GM23248 (cell line): ENCODE data around the gene ZBTB43. TPM values are rescaled to one million over a fixed set of nuclear protein-coding genes. Genes with fewer than 3 reads are reported as not detected.

ENCODE experiments used
- DNase-seq: peaks from one replicate; pipeline ENCODE4 v3.0.0-alpha.2; 2015
- H2AFZ ChIP-seq: fragments of 200-600 bp; sonication (generic); 2 replicates; pipeline ENCODE4 v1.6.1; 2016; ENCODE audit warnings: antibody characterized with exemption
- H3F3A ChIP-seq: fragments of 200-600 bp; sonication (generic); 2 replicates; pipeline ENCODE4 v1.6.1; 2016; ENCODE audit warnings: mild to moderate bottlenecking, antibody characterized with exemption, mixed run types; ENCODE audit not compliant: insufficient read depth
- H3K27ac ChIP-seq: fragments of 200-600 bp; sonication (generic); 2 replicates; pipeline ENCODE4 v1.5.1; 2016; ENCODE audit warnings: mild to moderate bottlenecking
- H3K27me3 ChIP-seq: fragments of 200-600 bp; sonication (generic); replicated peaks from 2 replicates; pipeline ENCODE4 v1.6.1; 2016; ENCODE audit warnings: mild to moderate bottlenecking; ENCODE audit not compliant: insufficient read depth
- H3K36me3 ChIP-seq: fragments of 200-600 bp; sonication (generic); 2 replicates; pipeline ENCODE4 v1.6.1; 2016; ENCODE audit warnings: low read depth, mild to moderate bottlenecking
- H3K4me1 ChIP-seq: fragments of 200-600 bp; sonication (generic); 2 replicates; pipeline ENCODE4 v1.6.1; 2016; ENCODE audit warnings: mild to moderate bottlenecking; ENCODE audit not compliant: insufficient read depth
- H3K4me2 ChIP-seq: fragments of 200-600 bp; sonication (generic); one replicate; pipeline ENCODE4 v1.6.1; 2016; ENCODE audit warnings: mild to moderate bottlenecking; ENCODE audit not compliant: unreplicated experiment
- H3K4me3 ChIP-seq: fragments of 200-600 bp; sonication (generic); 2 replicates; pipeline ENCODE4 v1.5.1; 2016; ENCODE audit warnings: mild to moderate bottlenecking
- H3K79me2 ChIP-seq: fragments of 200-600 bp; sonication (generic); 2 replicates; pipeline ENCODE4 v1.6.1; 2016; ENCODE audit warnings: mild to moderate bottlenecking; ENCODE audit not compliant: insufficient read depth
- H3K9ac ChIP-seq: fragments of 200-600 bp; sonication (generic); 2 replicates; pipeline ENCODE4 v1.6.1; 2016; ENCODE audit warnings: mild to moderate bottlenecking
- H3K9me2 ChIP-seq: fragments of 200-600 bp; sonication (generic); 2 replicates; pipeline ENCODE4 v1.6.1; 2016; ENCODE audit warnings: mixed run types, mild to moderate bottlenecking, moderate library complexity; ENCODE audit not compliant: insufficient read depth
- H3K9me3 ChIP-seq: fragments of 200-600 bp; sonication (generic); one replicate; pipeline ENCODE4 v1.6.1; 2017; ENCODE audit warnings: low read depth
- H4K20me1 ChIP-seq: fragments of 200-600 bp; sonication (generic); 2 replicates; pipeline ENCODE4 v1.6.0; 2016; ENCODE audit not compliant: insufficient read depth
- EZH2 ChIP-seq: fragments of 200-600 bp; sonication (generic); IDR thresholded peaks from 2 replicates; pipeline ENCODE4 v1.6.1; 2018; ENCODE audit warnings: antibody characterized with exemption, mild to moderate bottlenecking; ENCODE audit not compliant: insufficient read depth, poor library complexity, severe bottlenecking
- EZH2phosphoT487 ChIP-seq: fragments of 200-600 bp; sonication (generic); IDR thresholded peaks from 2 replicates; pipeline ENCODE4 v1.6.1; 2018; ENCODE audit warnings: antibody characterized with exemption, moderate library complexity, mild to moderate bottlenecking, low read depth; ENCODE audit not compliant: insufficient read depth
- WGBS, 2 experiments: methylation state at CpG; one replicate each; pipeline ENCODE4 v1.1.6; 2015 to 2017; ENCODE audit warnings: low lambda C conversion rate in 2 of 2, low coverage in 1 of 2; ENCODE audit errors: missing lambda C conversion rate in 2 of 2; 5-methylcytosine and 5-hydroxymethylcytosine counted together
- in situ Hi-C: fragments of 300-500 bp; cut with MboI; formaldehyde crosslinking; loops from 2 replicates; pipeline ENCODE4 v1.15.0; 2020
- polyA plus RNA-seq: library from polyadenylated mRNA; unstranded; fragments of >200 nt; fragmentation: Nextera tagmentation; extraction: Ambion mirVana; gene quantifications from 2 replicates; pipeline ENCODE4 v1.2.1, GENCODE V29; 2016
- total RNA-seq: library from RNA; depleted of rRNA; stranded (reverse); fragments of >200 nt; shearing (Covaris generic); gene quantifications from 2 replicates; pipeline ENCODE4 v1.2.3, GENCODE V29; 2014

Gene ZBTB43
- total and polyA plus RNA-seq, 2 experiments from 2014 or later: 8.5 to 12.3 TPM

DNA sequence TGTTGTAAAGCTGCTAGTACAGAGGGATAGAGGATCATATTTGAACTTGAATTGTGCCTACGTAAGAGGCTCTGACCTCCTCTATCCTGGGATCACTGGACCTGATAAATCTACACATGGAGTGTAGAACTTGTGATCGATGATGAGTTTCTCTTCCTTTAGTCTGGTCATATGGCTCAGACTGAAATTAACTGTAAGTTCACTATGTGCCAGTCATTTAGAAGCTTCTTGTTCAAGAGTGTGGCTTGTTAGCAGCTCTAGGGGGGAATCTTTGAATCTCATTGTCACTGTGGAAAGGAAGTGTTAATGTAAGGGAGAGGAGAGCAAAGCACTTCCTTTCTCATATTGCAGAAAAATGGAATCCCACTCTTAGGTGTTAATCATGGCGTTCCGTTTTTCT, 67.7 kb downstream of the ZBTB43 start:
- Histone ChIP-seq H3K27ac (no peak overlapping the region), H3K9ac (no peak overlapping the region), H3K4me2 (no peak overlapping the region), H3K9me2 (no peaks in the 10 kb centered on the region), H3K36me3 (no peaks in the 10 kb centered on the region), H2AFZ (no peak overlapping the region), H3K9me3 (no peaks in the 10 kb centered on the region), H3K4me1 (no peaks in the 10 kb centered on the region), H3F3A (peaks cover 21% of the 10 kb centered on the region), H4K20me1 (peaks cover 5% of the 10 kb centered on the region; the same call in 1 of the 2 replicates), H3K27me3 (no peaks in the 10 kb centered on the region), H3K79me2 (peaks cover 92% of the 10 kb centered on the region), H3K4me3 (no peak overlapping the region)
- no peak for DNase-seq
- no peak for TF ChIP-seq EZH2
- no peak for TF ChIP-seq EZH2phosphoT487
- in situ Hi-C loops: no loop called here
- 68 to 79% methylated on average over 4 of the region's 4 CpGs for WGBS, 2 experiments

GRCh38 chr9:126874546-126875314, 69.9 kb downstream of the ZBTB43 start:
- DNase-seq: peak; percentile 9
- H3K79me2 ChIP-seq: peaks cover 92% of the 10 kb centered on the region

DNA sequence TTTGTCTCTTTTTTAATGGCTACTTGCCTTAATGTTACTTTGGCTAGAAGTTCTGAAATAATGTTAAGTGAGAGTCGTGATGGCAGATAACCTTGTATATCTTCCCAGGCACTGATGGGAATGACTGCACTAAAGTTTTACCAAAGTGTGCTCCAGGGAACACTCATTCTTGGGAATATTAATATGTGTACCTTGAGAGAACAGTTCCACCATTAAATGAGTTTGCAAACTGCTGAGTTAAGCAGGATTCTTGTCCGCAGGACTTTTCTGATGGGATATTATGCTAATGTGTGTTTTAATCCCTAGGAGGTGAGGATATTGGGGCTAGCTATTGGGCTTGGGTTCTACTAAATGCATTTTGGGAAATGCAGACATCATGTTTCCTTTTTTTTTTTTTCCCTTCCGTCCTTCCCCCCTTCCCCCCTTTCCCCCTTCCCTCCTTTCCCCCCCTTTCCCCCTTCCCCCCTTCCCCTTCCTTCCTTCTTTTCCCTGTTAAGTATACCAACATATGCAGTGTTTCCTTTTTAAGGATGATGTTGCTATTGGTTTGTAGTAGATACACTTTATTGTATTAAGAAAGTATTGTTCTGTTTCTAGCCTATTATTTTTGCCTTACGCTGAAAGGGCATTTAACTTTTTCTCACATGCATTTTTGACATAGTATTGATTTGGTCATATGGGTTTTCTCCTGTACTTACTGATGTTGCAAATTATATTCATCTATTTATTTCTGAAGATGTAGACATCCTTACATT, 71.1 kb downstream of the ZBTB43 start:
- 70 to 87% methylated on average over 3 to 4 of the region's 4 CpGs for WGBS, 2 experiments
- H3K9me3 ChIP-seq: no peaks in the 10 kb centered on the region
- no peak overlapping the region for H2AFZ ChIP-seq
- H3K4me2 ChIP-seq: no peak overlapping the region
- no peaks in the 10 kb centered on the region for H3K4me1 ChIP-seq
- TF ChIP-seq EZH2phosphoT487: no peak
- TF ChIP-seq EZH2: no peak
- H3K4me3 ChIP-seq: no peak overlapping the region
- no peak for DNase-seq
- H3K79me2 ChIP-seq: peaks cover 92% of the 10 kb centered on the region
- H3F3A ChIP-seq: peaks cover 21% of the 10 kb centered on the region
- peaks cover 5% of the 10 kb centered on the region; the same call in 1 of the 2 replicates for H4K20me1 ChIP-seq
- H3K27ac ChIP-seq: no peak overlapping the region
- H3K9me2 ChIP-seq: no peaks in the 10 kb centered on the region
- in situ Hi-C loops: no loop called here
- peaks cover 12% of the 10 kb centered on the region; the same call in 1 of the 2 replicates for H3K36me3 ChIP-seq
- H3K27me3 ChIP-seq: no peaks in the 10 kb centered on the region
- no peak overlapping the region for H3K9ac ChIP-seq

More at GRCh38 chr9:126874546-126875314, 69.9 kb downstream of the ZBTB43 start:
- Histone ChIP-seq H4K20me1 (peaks cover 5% of the 10 kb centered on the region; the same call in 1 of the 2 replicates), H3K9ac (no peak overlapping the region), H2AFZ (no peak overlapping the region), H3F3A (peaks cover 21% of the 10 kb centered on the region), H3K4me1 (no peaks in the 10 kb centered on the region), H3K4me2 (no peak overlapping the region), H3K4me3 (no peak overlapping the region), H3K9me3 (no peaks in the 10 kb centered on the region), H3K27me3 (no peaks in the 10 kb centered on the region), H3K36me3 (no peaks in the 10 kb centered on the region), H3K27ac (no peak overlapping the region), H3K9me2 (no peaks in the 10 kb centered on the region)
- 69 to 70% methylated on average over 9 of the region's 9 CpGs for WGBS, 2 experiments
- TF ChIP-seq EZH2phosphoT487 (no peak), EZH2 (no peak)
- in situ Hi-C loops: no loop called here

DNA sequence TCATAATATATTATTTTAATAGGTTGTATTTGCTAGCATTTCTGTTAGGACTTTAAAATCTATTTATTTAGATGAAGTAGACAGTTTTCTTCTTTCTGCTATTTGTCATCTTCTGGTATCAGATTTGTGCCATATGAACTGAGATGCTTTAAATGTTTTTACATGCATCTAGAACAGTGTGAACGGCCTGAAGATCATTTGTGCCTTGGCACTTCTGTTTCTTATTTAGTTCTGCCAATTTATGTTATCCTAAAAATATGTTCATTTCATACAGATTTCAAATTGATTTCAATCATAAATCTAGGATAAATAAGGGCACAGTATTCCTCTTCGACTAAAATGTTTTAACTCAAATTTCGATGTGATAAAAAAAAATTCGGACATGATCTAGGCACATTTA, 71.7 kb downstream of the ZBTB43 start:
- H3K9me3 ChIP-seq: no peaks in the 10 kb centered on the region
- H3K27me3 ChIP-seq: no peaks in the 10 kb centered on the region
- H3K79me2 ChIP-seq: peaks cover 90% of the 10 kb centered on the region
- no peak overlapping the region for H3K27ac ChIP-seq
- peaks cover 16% of the 10 kb centered on the region; the same call in 1 of the 2 replicates for H3K36me3 ChIP-seq
- H2AFZ ChIP-seq: no peak overlapping the region
- H3K4me3 ChIP-seq: no peak overlapping the region
- H3F3A ChIP-seq: peaks cover 21% of the 10 kb centered on the region
- H3K9ac ChIP-seq: no peak overlapping the region
- no peaks in the 10 kb centered on the region for H3K4me1 ChIP-seq
- no peak overlapping the region for H3K4me2 ChIP-seq
- peaks cover 5% of the 10 kb centered on the region; the same call in 1 of the 2 replicates for H4K20me1 ChIP-seq
- TF ChIP-seq EZH2phosphoT487 (no peak), EZH2 (no peak)
- DNase-seq: no peak
- in situ Hi-C loops: no loop called here
- no peaks in the 10 kb centered on the region for H3K9me2 ChIP-seq
- 47 to 52% methylated on average over 4 of the region's 4 CpGs for WGBS, 2 experiments
